Nephron progenitor cell (in vitro differentiated cells): ENCODE data around the gene CDCA5.

Source experiments
- DNase-seq: peaks from one replicate; pipeline ENCODE4 v3.0.0; 2021
- H3K27ac Mint-ChIP-seq: 2 replicates; pipeline ENCODE4 v1.8.0; 2021; ENCODE audit warnings: mild to moderate bottlenecking, moderate library complexity, mixed read lengths
- H3K27me3 Mint-ChIP-seq: 2 replicates; pipeline ENCODE4 v1.8.0; 2021; ENCODE audit warnings: mild to moderate bottlenecking, low read depth, mixed read lengths; ENCODE audit not compliant: poor library complexity
- H3K36me3 Mint-ChIP-seq: 2 replicates; pipeline ENCODE4 v1.8.0; 2021; ENCODE audit warnings: low read depth, mixed read lengths
- H3K4me1 Mint-ChIP-seq: 2 replicates; pipeline ENCODE4 v1.8.0; 2021; ENCODE audit warnings: mixed read lengths
- H3K4me3 Mint-ChIP-seq: 2 replicates; pipeline ENCODE4 v1.8.0; 2021; ENCODE audit warnings: mild to moderate bottlenecking, moderate library complexity, mixed read lengths
- H3K9me3 Mint-ChIP-seq: 2 replicates; pipeline ENCODE4 v1.8.0; 2021; ENCODE audit warnings: mild to moderate bottlenecking, moderate library complexity, mixed read lengths
- CTCF ChIP-seq: fragments of 200-600 bp; sonication (generic); IDR thresholded peaks from 2 replicates; pipeline ENCODE4 v1.5.0; 2021; ENCODE audit warnings: antibody characterized with exemption

CDCA5 gene

GRCh38 chr11:65059523-65059922 is 24.3 kb downstream of the CDCA5 start:
- Mint-ChIP-seq H3K36me3 (no peaks in the 10 kb centered on the region), H3K27ac (no peak overlapping the region), H3K27me3 (peaks cover 42% of the 10 kb centered on the region), H3K9me3 (no peaks in the 10 kb centered on the region), H3K4me3 (no peak overlapping the region), H3K4me1 (peaks cover 3% of the 10 kb centered on the region)
- no peak for DNase-seq
- TF ChIP-seq CTCF, result no peak

GRCh38 chr11:65058419-65059054 is 25.3 kb downstream of the CDCA5 start, which contains the start of gene NAALADL1:
TSS of gene NAALADL1 (minus strand) at chr11:65058553. CDS start at chr11:65058521, 32 bp downstream.
- no peak for DNase-seq
- H3K9me3 Mint-ChIP-seq, result no peaks in the 10 kb centered on the region
- no peaks in the 10 kb centered on the region for H3K36me3 Mint-ChIP-seq

GRCh38 chr11:65058012-65058411 is 25.8 kb downstream of the CDCA5 start:
- H3K27me3 Mint-ChIP-seq, result peaks cover 52% of the 10 kb centered on the region
- no peaks in the 10 kb centered on the region for H3K4me1 Mint-ChIP-seq
- H3K9me3 Mint-ChIP-seq, result no peaks in the 10 kb centered on the region

More at GRCh38 chr11:65058419-65059054, 25.3 kb downstream of the CDCA5 start, which contains the start of gene NAALADL1:
- H3K4me3 Mint-ChIP-seq, result no peak within 1 kb of the TSS
- TF ChIP-seq CTCF, result no peak
- H3K27me3 Mint-ChIP-seq, result peaks cover 51% of the 10 kb centered on the region
- no peaks in the 10 kb centered on the region for H3K4me1 Mint-ChIP-seq
- H3K27ac Mint-ChIP-seq, result no peak within 1 kb of the TSS

GRCh38 chr11:65057526-65057925 is 26.3 kb downstream of the CDCA5 start:
- Mint-ChIP-seq H3K9me3 (no peaks in the 10 kb centered on the region), H3K27me3 (peaks cover 50% of the 10 kb centered on the region), H3K4me1 (no peaks in the 10 kb centered on the region), H3K27ac (no peak overlapping the region), H3K4me3 (no peak overlapping the region), H3K36me3 (no peaks in the 10 kb centered on the region)
- no peak for TF ChIP-seq CTCF
- no peak for DNase-seq

More at GRCh38 chr11:65058012-65058411, 25.8 kb downstream of the CDCA5 start:
- H3K4me3 Mint-ChIP-seq, result no peak overlapping the region
- no peak overlapping the region for H3K27ac Mint-ChIP-seq
- no peak for TF ChIP-seq CTCF
- no peak for DNase-seq
- H3K36me3 Mint-ChIP-seq, result no peaks in the 10 kb centered on the region

- Mint-ChIP-seq H3K9me3 (no peaks in the 10 kb centered on the region), H3K4me3 (no peak overlapping the region), H3K4me1 (no peaks in the 10 kb centered on the region), H3K27ac (no peak overlapping the region), H3K27me3 (peaks cover 45% of the 10 kb centered on the region), H3K36me3 (no peaks in the 10 kb centered on the region)
- TF ChIP-seq CTCF, result no peak
- DNase-seq, result no peak
Observed at GRCh38 chr11:65056999-65057398, 26.8 kb downstream of the CDCA5 start.

- no peak for DNase-seq
- Mint-ChIP-seq H3K4me1 (no peaks in the 10 kb centered on the region), H3K27ac (no peak overlapping the region), H3K27me3 (peaks cover 44% of the 10 kb centered on the region), H3K9me3 (no peaks in the 10 kb centered on the region), H3K36me3 (no peaks in the 10 kb centered on the region), H3K4me3 (no peak overlapping the region)
- no peak for TF ChIP-seq CTCF
Observed at GRCh38 chr11:65055538-65055937, 28.3 kb downstream of the CDCA5 start.
